GM18508 (cell line): ENCODE measurements around the gene TSPAN15.

Experiments used
- ATAC-seq: cut with Tn5 transposase; IDR thresholded peaks from one replicate; pipeline ENCODE4 v1.9.1; 2021; ENCODE audit warnings: moderate number of reproducible peaks; ENCODE audit not compliant: insufficient read depth, unreplicated experiment

TSPAN15 gene

DNA sequence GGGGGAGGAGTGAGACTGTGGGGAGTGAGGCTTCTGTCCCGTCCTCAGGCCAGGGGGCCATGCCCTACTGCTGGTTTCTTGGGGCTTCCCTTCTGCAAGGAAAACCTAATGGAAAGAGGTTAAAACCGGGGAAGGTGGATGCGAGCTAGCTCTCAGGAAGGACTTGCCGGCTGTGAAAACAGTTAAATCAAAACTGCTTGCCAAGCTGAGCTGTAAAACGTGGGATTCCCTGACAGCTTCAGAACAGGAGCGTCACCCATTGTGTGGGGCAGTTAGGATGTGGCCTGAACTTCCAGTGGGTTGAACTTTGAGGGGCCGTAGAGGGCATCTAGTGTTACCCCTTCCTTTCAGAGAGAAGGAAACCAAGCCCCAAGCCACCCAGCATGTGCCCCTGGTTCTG is 13.1 kb downstream of the TSPAN15 start:
- no peak for ATAC-seq

DNA sequence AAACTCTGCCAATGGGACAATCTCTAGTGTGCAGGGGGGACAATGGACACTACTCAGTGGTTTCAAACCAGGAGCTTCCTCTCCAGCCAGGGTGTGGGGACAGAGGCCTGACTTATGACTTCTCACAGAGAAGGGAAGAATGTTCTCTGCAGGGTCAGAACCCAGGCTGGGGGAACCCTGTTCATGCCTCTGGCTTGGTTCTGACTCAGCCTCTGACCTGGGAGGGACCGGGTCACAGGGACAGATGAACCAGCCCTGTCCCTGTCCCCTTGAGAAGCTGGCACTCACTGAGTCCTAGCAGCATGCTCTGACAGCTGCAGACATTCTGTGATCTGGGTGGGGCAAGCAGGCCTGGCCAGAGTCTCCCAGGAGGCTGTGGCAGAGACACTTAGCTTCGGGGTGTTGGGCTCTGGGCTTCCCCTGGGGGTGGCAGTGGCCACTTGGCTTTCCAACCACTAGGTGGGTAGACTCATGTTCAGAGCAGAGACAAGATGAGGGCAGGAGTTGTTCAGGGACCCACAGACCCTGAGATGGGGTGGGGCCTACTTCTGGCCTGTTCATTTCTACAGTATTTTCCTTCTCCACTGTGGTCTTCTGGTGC is 13.6 kb downstream of the TSPAN15 start:
- ATAC-seq: no peak

DNA sequence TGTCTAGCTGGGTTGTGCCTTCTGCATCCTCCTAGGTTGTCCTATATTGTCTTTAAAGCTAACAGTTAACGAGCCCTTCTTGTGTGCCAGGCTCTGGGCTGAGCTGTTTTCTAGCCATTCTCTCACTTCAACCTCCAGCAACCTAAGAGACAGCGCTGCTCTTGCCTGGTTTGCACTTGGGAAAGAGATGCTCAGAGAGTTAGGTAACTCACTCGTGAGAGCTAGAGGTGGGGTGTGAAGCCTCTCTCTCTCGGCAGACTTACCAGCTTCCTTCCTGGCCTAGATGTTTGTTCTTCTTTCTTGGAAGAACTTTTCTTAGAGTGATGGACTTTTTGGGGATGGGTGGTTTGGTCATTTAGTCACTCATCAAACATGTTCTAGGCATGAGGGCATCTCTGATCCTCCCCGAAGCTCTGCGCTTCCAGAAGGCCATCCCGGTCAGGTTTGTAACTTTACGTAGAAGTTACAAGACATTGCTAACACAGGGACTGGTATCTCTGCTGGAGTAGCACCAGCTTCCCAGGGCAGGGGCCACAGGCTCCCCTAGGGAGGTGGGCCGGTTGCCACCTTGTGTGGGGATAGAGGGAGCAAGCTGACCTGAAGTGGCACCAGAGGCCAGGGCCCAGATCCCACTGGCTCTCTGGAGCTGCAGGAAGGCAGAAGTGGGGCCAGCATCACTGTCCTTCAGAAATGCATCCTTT is 14.3 kb downstream of the TSPAN15 start:
- ATAC-seq: no peak

DNA sequence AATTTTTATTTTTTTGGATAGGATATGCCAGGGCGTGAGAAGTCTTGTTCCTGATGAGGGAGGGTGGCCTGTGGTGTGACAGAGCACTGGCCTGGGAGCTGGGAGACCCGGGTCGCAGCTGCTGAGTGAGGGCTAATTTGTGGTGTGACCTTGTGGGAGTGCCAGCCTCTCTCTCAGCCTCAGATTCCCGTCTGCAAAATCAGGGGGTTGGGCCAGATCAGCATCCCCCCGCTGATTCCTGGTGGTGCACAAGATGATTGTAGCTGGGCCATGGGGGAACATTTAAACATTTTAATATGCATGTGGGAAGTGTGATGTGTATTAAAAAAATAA is 14.9 kb downstream of the TSPAN15 start:
- ATAC-seq: no peak

DNA sequence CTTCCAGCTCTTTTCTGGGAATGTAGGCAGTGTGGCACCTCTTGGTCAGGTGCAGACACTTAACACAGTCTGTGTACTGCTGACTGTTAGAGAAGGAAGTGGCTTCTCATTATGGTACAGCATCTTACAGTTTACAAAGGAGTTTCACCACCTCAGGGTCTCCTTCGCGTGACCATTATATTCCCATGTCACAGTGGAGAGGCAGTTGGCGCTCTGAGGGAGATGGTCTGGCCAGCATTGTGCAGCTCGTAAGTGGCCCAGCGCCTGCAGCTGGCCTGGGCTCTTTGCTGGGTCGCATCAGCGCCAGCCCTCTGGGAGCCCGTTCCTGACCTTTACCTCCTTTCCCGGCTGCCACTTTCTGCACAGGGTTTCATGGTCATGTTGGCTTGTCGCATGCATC is 15.4 kb downstream of the TSPAN15 start:
- no peak for ATAC-seq

DNA sequence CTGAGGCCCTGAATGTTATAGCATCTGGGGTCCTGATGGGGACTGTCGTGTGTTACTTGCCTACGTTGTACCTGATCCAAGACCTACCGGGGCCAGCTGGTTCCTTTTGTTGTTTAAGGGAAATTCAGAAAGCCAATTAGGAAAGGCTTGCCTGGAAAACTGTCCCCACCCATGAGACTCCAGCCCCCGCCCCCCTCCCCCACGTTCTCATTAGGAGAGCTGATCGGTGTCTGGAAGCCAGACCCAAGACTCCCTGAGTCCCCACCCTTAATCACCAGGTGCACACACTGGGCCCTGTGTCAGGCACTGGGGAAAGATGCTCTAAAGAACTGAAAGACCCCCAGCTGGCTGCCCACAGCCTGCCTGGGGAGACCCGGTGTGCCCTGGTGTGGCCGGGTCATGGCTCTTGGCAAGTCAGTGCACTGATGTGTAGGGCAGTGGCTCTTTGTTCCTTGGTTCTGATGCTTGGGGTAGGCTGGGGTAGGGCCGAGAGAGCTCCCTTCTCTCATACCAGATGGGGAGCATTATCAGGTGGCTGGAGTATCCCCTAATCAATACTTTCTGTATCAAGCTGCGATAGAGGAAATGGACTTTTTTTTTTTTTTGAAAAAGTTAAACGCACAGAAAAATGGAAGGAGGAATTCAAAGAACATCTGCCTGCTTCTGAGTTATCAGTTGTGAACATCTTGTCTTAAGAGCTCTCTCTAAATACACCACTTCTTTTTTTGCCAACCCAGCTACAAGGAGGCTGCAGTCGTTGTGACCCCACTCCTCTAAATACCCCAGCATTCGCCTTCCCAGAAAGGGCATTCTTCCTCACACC is 16.9 kb downstream of the TSPAN15 start:
- ATAC-seq: no peak

DNA sequence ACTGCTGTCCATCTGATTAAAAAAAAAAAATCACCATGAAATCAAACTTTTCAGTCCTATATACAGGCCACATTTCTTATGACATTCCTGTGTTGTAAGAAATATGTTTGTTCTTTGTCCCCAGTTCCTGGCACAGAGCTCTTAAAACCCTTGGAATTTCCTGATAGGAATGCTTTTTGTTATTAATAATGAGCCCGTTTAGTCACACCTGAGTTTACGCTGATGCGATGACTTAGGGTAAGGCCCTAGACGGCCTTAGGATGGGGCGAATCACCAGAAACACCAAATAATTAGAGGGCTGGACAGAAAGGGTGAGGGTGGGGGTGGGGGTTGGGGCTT is 17.5 kb downstream of the TSPAN15 start:
- ATAC-seq: no peak

DNA sequence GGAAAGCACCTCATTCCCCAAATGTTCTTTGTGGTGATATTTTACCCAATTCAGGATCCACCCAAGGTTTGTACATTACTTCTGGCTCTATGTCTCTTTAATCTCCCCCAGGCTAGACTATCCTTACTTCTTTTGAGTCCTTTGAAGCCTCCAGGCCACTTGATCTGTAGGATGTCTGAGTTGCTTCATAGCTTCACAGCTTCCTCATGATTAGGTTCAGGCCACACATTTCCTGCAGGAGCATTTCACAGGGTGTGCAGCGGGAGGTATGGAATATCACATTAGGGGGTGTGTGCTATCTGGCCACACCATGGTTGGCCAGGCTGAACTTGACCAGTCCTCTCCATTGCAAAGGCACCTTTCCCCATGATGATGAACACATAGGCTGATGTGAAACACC is 18.7 kb downstream of the TSPAN15 start:
- no peak for ATAC-seq

DNA sequence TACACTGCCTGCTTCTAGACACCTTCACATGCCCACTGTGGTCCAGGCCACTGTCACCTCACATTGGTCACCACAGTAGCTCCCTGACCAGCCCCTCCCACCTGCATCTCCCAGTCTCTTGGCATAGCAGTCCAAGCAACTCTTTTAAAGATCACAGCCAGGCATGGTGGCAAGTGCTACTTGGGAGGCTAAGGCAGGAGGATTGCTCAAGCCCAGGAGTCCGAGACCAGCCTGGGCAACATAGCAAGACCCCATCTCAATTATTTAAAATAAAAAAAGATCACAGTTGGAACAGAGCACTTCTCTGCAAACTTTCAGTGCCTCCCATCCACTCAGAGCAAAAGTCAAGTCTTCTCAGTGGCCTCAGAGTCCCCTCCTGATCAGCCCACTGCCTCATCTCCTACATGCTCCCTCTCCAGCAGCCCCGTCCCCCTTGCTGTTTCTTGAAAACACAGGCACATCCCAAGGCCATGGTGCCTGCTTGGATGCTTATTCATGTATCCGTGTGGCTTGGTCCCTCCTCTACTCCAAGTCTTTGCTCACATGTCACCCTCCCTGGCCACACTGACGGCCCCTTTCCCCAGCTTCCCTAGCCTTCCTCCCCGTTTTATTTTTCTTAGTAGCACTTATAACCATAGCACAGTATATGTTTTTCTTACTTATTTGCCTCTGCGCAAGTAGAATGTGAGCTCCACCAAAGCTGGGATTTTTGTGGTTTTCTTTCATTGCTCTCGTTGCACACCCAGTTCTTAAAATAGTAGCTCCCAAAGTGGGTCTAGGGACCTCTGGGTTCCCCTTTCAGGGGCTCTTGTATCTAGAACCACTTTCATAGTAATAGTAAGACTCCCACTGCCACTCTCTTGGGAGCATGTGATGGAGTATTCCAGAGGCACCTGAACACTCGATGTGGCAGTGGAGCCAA is 19.5 kb downstream of the TSPAN15 start:
- no peak for ATAC-seq

DNA sequence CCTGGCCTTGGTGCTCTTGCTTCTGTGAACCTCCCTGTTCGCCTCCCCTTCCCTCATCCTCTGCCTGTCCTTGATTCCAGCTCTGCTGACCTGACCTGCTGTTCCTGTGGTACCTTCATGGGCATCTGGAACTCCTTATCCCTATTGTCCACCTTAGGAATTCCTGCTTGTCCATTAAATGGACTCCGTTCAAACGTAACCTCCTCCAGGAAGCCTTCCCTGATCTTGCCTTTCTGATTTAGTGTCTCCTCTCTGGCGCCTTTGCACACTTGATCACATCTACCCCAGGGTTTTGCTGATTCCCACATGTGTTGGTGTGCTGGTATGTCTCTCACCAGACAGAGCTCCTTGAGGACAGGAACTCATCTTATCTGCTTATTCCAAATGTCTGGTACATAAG is 20.9 kb downstream of the TSPAN15 start:
- ATAC-seq: no peak

DNA sequence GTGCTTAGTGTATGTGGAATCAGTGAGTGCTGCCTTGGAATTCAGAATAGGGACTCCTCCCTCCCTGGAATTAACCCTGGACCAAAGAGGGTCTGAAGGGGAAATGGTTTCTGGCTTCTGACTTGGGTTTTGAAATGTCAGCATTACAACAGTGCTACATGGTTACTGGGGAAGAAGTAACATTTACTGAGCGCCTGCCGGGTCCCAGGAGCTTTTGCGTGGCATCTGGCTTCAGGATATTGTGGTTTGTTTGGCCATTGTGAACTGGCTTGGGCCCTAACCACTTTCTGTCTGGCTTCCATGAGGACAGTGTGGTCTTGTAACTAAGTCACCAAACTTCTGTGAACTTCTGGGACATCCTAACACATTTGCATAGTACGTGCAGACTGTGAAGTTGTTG is 21.3 kb downstream of the TSPAN15 start:
- no peak for ATAC-seq

DNA sequence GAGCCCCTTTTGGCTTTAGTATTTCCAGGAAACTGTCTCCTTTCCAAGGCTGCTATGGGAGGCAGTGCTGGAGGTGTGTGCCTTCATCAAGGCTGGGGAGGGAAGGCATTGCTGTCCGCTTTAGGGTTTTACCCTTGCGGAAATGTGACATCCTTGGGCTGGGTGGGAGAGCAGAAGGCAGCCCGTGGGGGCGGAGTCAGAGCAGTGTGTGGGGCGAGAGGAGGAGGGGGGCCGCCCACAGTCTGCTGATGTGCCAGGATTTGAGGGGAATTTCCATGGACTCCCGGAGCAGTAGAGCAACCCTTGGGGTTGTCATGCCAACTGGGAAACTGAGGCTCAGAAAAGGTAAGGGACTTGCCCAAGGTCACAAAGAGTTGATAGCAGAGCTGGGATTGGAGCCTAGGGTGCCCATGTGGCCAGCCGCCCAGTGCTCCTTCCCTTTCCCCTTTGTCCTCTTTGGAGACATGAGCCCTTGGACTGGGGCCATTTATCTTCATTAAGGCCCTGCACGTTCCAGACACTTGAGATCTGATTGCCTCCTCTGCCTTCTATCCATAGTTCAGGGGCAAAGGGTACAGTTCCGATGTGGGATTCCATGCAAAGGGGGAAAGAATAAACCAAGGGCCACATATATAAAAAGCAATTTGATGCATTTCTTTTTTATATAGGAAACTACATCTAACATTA is 22.2 kb downstream of the TSPAN15 start:
- no peak for ATAC-seq

DNA sequence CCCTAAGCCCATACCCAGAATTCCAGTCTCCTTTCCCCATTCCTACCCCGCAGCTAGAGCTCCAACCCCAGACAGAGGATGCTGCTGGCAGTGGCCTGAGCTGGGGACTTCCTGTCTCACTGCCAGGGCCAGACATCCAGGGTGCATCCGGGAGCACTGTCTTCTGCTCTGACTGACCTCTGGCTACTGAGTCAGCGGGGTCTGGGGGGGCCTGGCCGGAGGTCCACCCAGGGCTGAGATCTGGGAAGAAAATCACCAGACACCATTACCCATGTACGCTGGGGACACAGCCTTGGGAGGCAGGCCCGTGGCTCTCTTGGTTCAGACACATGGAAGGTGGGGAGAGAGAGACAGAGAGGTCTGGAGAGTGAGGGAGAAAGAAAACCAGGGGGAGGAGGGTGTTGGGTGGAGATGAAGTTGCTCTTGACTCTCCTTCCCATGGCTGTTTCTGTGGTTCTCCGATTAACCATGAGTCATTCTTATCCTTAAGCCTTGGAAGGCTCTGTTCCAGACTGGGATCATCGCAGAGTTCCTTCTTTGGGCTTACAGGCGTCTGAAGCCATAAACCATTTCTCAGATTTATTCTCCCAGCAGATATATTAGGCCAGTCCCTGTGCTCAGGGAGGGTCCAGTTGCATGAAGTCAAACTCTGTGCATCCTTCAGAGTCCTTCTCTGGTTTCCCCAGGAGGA is 23.6 kb downstream of the TSPAN15 start:
- ATAC-seq: no peak

DNA sequence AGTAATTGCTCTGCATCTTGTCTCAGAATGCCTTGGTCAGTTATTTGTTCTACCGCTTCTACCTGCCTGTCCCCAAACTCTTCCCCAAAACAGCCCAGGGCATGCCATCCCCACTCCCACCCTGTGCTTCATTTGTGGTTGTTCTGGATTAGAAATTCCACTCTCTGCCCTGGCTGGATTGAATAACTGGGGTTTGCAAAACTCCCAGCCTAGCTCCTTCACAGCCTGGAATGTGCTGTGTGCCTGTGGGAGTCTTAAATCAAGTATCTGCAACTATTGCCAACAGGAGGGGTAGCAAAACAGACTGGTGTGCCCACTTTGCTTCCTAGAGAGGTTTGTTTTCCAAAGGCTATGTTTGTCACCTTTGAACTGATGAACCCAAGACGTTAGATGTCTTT is 24.2 kb downstream of the TSPAN15 start:
- no peak for ATAC-seq

DNA sequence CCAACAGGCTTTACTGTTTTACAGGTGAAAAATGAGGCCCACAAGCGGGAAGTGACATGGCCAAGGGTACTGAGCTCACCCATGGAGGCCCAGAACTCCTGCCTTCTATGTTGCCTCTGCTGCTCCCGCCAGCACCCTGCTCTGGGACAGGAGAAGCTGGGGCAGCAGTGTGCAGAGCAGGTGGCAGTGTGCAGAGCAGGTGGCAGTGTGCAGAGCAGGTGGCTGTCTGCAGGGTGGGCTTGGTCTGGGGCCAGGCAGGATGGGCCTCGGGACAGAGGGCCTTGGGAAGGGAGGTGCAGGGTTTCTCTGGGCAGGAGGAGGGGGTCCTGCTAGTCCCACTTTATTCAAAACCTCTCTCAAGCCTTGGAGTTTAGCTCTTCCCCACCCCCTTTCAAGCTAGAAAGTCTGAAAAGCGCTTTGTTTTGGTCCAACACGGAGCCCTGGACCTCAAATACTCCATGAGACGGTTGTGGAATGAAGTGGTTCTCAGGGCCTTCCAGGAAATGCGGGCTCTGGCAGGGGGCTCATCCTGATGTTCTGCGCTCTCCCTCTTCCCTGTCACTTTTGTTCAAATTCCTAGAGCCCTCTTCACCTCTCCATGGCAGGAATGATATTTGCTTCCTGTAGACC is 26.8 kb downstream of the TSPAN15 start:
- ATAC-seq: no peak

DNA sequence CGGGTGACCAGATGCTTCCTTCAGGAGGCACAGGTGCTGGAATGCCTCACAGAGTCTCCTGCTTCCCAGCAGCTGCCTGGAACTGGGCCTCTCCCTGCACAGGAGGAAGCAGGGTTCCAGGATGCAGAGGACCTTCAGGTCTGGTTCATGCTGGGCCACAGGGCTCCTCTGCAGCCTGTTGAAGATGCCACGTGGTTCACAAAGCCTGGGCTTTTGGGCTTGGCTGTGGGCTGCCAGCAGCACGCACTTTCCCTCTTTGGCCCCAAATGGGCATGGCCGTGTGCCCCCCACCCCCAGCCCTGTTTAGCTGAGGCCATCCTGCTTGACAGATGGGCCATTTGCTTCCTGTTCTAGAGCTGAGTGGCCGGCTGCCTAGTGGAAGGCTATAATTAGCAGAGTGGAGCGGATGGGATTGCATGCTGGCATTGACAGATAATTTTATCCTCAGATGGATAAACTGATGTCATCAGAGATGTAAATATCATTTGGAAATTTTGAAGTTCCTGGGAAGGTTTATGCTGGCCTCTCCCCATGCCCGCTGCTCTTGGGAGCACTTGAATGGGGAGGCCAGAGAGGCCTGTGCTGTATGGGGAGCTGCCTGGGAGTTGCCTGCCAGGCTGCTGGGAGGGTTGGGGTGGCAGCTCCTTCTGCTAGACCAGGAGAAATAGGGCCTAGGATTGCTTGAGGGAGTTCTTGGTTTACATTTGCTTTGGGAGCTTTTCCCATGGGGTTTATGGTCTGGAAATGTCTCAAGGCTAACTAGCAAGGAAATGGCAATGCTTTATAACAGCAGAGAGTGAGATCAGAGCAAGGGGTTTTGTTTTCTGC is 28.2 kb downstream of the TSPAN15 start:
- no peak for ATAC-seq

DNA sequence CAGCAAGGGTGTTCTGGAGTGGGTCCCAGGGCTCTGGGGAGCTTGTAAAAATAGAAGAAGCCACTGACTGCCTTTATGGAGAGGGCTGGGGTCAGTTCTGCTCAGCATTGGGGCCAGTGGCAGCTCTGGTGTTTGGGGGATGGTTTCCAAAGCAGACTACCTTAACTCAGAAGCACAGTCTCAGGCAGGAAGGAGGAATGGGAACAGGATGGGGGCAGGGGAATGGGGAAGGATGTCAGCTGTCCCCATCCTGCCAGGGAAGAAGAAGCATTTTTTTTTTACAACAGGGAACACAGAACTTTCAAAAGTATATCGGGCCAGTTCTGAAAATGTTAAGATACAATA is 28.8 kb downstream of the TSPAN15 start:
- ATAC-seq: no peak

DNA sequence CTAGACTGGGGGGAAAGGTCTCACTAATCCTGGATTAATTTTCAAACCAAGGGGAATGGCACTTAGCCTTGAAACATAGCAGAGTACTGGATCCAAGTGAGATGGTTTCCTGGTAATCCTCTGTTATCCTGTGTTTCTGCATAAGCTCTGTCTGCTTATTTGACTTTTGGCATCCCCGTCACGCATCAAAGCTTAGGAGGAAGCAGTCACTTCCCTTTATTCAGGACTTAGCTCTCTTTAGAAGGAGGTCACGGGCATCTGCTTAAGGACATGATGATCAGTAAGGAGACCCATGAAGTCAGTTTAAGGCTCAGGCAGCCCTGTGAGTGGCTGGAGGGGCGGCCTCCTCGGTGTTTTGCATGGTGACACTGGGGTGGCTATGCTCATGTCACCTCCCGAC is 30.0 kb downstream of the TSPAN15 start:
- ATAC-seq: no peak
